ENCODE data around the gene KIF16B.

Gene KIF16B

DNA sequence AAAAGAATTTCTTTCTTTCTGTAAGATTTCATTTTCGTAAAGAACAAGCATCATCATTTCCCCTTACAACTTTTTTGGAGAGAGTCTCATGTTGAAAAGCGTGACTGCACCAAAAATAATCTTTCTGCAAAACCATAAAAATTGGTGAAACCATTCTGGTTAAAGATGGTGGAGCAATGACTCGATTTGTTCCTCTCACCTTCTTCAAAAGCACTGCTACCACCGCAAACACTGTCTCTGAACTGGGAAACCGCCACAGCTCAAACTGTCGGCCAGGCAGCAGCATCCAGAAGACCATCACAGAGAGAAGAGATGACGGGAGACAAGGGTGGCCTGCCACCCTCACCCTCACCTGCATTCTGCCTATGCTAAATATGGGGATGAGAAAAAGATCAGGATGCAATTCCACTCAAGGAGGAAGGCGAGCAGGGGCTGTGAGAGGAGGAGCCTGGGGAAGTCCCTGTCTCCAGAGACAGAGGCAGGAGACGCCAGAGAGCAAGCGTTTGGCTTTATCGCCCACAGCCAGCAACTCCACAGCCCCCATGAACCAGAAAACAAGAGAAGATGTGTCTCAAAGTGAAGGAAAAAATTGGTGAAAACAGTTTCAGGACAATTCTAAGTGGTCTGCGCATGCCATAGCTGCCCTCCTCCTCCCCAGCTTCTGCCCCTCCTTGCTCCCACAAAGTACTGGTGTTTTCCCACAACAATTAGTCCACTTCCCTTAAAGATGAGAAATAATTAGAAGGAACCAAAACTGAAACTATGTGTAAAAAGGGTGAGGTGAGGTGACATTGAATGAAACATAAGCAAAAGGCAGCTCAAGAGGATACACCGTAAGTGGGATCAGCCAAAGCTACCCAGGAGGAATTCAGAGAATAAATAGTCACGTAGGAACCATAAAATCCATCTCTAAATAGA lies 255.5 kb downstream of the KIF16B start:
- Histone ChIP-seq H3K36me3 (no peaks in the 10 kb centered on the region), H3K9me3 (no peaks in the 10 kb centered on the region), H3K4me3 (ENCODE audit: low read depth in 1 of 2, low read length in 1 of 2) (no peak overlapping the region), H3K4me1 (ENCODE audit: control insufficient read depth in 1 of 2, insufficient read depth in 1 of 2, low read depth in 1 of 2, low read length in 1 of 2) (no peaks in the 10 kb centered on the region), H3K27ac (no peak overlapping the region), H3K27me3 (no peaks in the 10 kb centered on the region)
- TF ChIP-seq, protein P1, sequence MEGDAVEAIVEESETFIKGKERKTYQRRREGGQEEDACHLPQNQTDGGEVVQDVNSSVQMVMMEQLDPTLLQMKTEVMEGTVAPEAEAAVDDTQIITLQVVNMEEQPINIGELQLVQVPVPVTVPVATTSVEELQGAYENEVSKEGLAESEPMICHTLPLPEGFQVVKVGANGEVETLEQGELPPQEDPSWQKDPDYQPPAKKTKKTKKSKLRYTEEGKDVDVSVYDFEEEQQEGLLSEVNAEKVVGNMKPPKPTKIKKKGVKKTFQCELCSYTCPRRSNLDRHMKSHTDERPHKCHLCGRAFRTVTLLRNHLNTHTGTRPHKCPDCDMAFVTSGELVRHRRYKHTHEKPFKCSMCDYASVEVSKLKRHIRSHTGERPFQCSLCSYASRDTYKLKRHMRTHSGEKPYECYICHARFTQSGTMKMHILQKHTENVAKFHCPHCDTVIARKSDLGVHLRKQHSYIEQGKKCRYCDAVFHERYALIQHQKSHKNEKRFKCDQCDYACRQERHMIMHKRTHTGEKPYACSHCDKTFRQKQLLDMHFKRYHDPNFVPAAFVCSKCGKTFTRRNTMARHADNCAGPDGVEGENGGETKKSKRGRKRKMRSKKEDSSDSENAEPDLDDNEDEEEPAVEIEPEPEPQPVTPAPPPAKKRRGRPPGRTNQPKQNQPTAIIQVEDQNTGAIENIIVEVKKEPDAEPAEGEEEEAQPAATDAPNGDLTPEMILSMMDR (IDR thresholded peaks at IDR 0.05), result no peak

DNA sequence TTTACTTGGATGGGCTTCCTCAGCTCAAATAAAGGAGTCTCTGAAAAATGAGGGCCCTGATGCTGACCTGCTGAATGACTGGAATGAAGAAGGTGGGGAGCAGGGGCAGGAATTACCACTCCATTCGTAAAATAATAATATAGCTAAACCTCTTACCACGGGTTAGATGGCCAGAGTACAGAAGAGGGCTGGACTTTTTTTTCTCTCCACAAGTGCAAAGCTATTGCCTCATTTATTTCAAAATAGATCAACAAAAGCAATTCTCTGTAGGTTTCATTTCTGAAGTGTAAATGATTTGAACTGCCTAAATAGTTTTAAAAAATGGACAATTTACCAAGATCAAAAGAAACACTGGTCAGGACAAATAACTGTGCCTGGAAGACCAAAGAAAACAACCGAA lies 256.7 kb downstream of the KIF16B start:
- Histone ChIP-seq H3K9me3 (no peaks in the 10 kb centered on the region), H3K27ac (no peak overlapping the region), H3K4me3 (ENCODE audit: low read depth in 1 of 2, low read length in 1 of 2) (no peak overlapping the region), H3K4me1 (ENCODE audit: control insufficient read depth in 1 of 2, insufficient read depth in 1 of 2, low read depth in 1 of 2, low read length in 1 of 2) (no peaks in the 10 kb centered on the region), H3K27me3 (no peaks in the 10 kb centered on the region), H3K36me3 (no peaks in the 10 kb centered on the region)
- TF ChIP-seq, protein P1 (IDR thresholded peaks at IDR 0.05), result no peak

DNA sequence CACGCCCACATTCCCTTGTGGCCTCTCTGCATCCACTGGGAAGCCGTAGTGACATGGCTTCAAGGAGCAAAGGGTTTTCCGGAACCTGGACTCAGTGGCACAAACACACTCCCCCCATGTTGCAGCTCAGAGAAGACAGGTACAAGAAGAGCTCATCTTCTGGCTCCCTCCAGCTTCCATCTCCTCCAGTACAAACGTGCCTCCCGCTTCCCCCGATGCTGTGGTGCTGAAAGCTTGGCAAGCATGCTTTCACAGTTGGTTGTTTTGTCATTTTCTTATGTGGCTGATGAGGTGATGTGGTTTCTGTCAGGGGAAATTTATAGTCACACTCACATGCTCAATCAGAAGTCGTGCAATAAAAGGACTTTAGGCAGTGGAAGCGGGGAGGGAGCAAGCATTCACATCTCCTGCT lies 258.5 kb downstream of the KIF16B start:
- Histone ChIP-seq H3K27me3 (no peaks in the 10 kb centered on the region), H3K4me3 (ENCODE audit: low read depth in 1 of 2, low read length in 1 of 2) (no peak overlapping the region), H3K4me1 (ENCODE audit: control insufficient read depth in 1 of 2, insufficient read depth in 1 of 2, low read depth in 1 of 2, low read length in 1 of 2) (no peaks in the 10 kb centered on the region), H3K9me3 (no peaks in the 10 kb centered on the region), H3K36me3 (no peaks in the 10 kb centered on the region), H3K27ac (no peak overlapping the region)
- TF ChIP-seq, protein P1 (IDR thresholded peaks at IDR 0.05), result no peak

DNA sequence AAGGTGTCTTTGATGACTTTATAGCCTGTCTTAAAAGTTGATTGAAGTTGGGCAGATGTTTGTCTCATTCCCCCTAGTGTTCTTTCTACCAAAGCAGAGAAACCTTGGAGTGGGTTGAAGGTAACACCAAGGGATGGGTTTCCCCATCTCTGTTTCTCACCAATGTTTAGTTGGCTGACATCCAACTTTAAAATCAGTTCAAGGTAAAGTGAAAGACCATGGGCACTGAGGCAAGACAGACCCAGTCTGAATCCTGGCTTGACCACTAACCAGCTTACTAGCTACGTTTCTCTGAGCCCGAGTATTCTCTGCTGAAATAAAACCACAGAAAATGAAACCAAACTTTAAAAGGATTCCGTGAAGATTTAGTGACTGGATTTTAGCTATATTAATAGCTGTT lies 258.9 kb downstream of the KIF16B start:
- Histone ChIP-seq H3K9me3 (no peaks in the 10 kb centered on the region), H3K27ac (no peak overlapping the region), H3K27me3 (no peaks in the 10 kb centered on the region), H3K4me1 (ENCODE audit: control insufficient read depth in 1 of 2, insufficient read depth in 1 of 2, low read depth in 1 of 2, low read length in 1 of 2) (no peaks in the 10 kb centered on the region), H3K36me3 (no peaks in the 10 kb centered on the region), H3K4me3 (ENCODE audit: low read depth in 1 of 2, low read length in 1 of 2) (no peak overlapping the region)
- TF ChIP-seq, protein P1 (IDR thresholded peaks at IDR 0.05), result no peak

DNA sequence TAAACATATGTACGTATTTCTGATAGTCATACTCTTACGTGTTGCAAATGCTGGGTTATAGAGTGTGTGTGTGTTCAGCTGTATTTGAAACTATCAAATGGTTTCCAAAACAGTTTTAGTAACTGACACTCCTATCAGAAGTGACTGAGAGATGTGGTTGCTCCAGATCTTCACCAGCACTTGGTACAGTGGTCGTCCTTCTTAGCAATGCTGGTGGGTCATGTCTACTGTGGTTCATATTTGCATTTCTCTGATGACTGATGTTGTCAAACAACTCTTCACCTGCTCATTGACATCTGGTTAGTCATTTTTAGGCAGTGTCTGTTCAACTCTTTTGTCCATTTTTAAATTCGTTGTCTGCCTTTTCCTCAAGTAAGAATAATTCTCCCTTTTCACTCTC lies 259.3 kb downstream of the KIF16B start:
- TF ChIP-seq, protein P1 (IDR thresholded peaks at IDR 0.05), result no peak
- no peak overlapping the region for H3K4me3 ChIP-seq (ENCODE audit: low read depth in 1 of 2, low read length in 1 of 2)
- H3K27me3 ChIP-seq, result no peaks in the 10 kb centered on the region
- H3K4me1 ChIP-seq (ENCODE audit: control insufficient read depth in 1 of 2, insufficient read depth in 1 of 2, low read depth in 1 of 2, low read length in 1 of 2), result no peaks in the 10 kb centered on the region
- no peak overlapping the region for H3K27ac ChIP-seq
- no peaks in the 10 kb centered on the region for H3K36me3 ChIP-seq
- no peaks in the 10 kb centered on the region for H3K9me3 ChIP-seq

Measured in neutrophil (primary cell).